CD4-positive, alpha-beta T cell treated with Interleukin-4 for 4 hours (primary cell): ENCODE measurements around the gene SSR4.
A peak's percentile ranks its signal among the peaks of the same experiment; 100 is the strongest.
"Not testable (repeated sequence)": the region's sequence is repeated elsewhere in the genome, so short reads cannot be mapped to it uniquely, and the experiment has no call there.

Experiments used
- DNase-seq: peaks from one replicate; pipeline ENCODE4 v3.0.0-alpha.2; 2020

The SSR4 gene

DNA sequence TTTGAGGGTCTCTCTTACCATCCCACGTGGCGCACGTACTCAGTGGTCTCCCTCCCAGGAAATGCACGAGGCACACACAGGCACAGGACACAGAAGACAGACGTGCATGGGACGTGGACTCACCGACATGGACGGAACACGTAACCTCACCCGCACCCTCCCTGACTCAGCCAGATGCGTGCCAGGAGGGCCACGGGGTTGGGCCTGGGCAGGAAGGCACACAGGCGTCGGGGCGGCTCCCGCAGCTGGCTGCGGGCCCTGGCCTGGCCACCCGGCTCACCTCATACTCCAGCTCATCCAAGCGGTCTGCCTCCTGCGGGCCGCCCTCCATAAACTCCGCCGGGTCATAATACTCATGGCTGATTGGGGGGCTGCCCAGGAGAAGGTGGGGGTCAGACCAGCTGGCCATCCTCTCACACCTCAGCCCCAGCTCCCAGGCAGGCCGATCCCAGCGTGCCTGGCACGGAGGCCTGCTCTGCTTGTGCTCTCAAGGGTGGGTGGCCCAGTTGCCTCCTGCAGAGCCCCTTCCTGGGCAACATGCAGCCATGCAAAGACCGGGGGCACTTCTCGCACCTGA is 12.6 kb downstream of the SSR4 start:
- no peak for DNase-seq

DNA sequence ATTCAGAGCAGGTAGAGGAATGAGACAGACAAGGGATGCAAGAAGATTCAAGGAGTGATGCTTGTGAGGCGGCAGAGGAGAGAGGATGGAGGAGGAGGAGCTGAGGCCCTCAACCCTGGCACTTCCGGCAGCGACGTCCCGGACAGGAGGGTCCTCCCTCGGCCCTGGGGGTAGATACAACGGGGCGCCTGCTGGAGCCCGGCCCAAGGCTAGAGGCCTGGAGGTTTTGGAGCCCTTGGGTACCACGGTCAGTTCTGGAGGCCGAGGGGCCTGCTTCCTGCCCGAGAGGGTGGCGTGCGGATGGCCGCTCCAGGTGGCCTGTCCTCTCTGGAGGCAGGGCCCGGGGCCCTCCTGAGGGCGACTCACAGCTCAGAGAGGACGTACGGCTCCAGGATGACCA is 13.5 kb downstream of the SSR4 start:
- DNase-seq: no peak

- no peak for DNase-seq
These were observed 17.8 kb downstream of the SSR4 start for GRCh38 chrX:153812220-153812619.

DNA sequence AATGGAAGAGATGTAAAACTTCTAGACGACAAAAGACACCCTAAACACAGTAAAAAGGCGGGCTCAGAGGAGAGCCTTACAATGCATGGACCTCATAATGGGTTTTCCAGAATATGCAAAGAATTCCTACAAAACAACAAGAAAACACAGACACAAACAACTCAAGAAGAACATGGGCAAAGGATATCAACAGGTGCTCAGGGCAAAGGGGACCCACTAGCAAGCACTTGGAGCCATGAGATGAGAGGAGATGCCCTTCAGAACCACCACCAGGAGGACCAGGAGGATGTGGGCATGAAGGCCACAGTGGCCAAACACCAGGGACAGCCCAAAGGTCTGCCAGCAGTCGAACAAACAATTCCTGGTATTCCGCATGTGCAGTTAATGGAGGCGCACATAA is 18.7 kb downstream of the SSR4 start:
- no peak for DNase-seq

DNA sequence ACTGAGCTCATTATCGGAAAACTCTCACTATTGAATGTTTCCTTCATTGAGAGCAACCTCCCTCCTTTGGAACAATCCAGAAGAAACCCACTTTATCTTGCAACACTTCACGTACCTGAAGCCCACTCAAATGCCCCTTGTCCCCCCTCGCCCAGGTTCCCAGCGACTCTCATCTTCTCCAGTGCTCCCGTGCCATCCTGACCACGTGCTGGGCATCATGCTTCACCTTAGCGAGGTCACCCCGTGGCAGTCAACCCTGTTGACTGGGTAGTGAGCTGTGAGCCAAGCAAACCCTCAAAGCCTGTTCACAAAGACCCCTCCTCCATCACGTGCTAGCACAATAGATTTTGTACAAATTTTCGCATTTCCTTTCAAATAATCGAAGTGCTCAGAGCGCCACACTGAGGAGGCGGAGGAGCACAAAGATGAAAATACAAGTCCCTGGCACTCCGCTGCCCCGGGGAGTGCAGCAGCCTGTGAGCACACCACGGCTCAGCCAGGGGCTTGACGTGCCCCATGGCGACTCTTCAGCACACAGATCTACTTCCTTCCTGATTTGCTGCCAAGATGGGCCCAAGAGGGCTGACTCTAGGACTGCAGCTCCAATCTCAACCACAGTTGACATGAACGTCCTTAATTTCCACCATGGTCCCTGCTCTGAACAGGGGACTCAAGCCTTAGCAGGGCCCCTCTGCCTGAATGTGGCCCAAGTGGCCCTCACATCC is 20.3 kb downstream of the SSR4 start:
- no peak for DNase-seq

- DNase-seq: peak; percentile 13
These were observed 22.6 kb downstream of the SSR4 start for GRCh38 chrX:153816831-153817690.

DNA sequence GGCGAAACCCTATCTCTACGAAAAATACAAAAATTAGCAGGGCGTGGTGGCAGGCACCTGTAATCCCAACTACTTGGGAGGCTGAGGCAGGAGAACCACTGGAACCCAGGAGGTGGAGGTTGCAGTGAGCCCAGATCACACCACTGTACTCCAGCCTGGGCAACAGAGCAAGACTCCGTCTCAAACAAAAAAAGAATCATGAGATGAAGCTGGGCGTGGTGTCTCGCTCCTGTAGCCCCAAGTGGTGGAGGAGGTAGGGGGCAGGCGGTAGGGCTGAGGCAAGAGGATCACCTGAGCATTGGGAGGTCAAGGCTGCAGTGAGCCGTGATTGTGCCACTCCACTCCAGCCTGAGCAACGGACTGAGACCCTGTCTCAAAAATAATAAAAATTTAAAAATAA is 23.6 kb downstream of the SSR4 start:
- not testable (repeated sequence) for DNase-seq

- peak; percentile 14 for DNase-seq
These were observed 24.3 kb downstream of the SSR4 start for GRCh38 chrX:153818571-153819383.

- DNase-seq: no peak
These were observed 25.0 kb downstream of the SSR4 start for GRCh38 chrX:153819384-153820040.

GRCh38 chrX:153820601-153821000 is 26.1 kb downstream of the SSR4 start:
- DNase-seq: no peak

DNA sequence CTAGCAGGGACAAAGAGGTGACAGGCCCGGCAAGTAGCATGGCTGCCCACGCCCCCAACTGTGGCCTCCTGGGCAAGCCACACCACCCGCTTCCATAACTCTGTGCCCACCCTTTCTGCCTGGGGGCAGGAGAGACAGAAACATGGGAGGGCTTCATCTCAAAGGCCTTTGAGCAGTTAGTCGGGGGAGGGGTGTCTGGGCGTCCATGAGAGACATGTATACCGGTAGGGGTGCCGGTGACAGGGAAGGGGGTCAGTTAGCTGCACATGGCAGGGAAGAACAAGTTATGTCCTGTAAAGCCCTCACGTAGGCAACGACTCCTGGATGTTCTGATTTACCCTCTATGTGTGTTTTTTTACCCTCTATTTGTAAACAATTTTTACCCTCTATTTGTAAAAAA is 26.6 kb downstream of the SSR4 start:
- DNase-seq: no peak

GRCh38 chrX:153824348-153824747 is 29.9 kb downstream of the SSR4 start:
- DNase-seq: no peak

GRCh38 chrX:153825042-153825441 is 30.6 kb downstream of the SSR4 start:
- DNase-seq: no peak

- no peak for DNase-seq
These were observed 32.5 kb downstream of the SSR4 start for GRCh38 chrX:153827016-153827415.

GRCh38 chrX:153827903-153828302 is 33.4 kb downstream of the SSR4 start:
- DNase-seq: no peak

DNA sequence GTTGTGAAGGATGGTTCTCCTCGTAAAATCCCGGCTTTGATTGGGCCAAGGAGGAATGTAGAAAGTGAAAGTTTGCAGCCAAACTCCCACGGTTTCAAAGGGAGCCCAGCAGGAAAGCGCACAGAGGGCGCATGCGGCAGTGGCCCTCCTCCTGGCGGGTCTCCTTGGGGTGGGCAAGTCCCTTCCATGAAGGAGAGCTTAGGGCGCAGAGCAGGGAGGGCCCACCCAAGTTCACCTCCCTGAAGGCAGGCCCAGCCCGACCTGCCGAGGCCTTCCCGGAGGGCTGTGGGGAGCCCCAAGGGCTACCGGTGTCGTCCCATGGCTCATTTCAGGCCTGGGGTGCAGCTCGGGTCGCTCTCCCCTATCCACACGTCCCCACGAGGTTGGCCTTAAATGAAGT is 33.8 kb downstream of the SSR4 start:
- DNase-seq: no peak

GRCh38 chrX:153828723-153829548 is 34.5 kb downstream of the SSR4 start:
- no peak for DNase-seq

DNA sequence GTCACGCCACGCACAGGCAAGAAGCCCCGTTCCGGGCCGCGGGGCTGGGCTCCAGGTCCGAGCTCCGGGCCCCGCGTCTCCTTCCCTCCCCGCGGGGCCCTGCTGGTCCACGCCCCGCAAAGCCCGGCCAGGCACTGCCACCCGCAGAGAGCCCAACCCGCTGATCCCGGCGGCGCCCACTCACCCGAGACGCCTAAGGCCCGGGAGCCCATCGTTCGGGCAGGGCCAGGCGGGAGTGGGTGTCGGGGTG is 35.0 kb downstream of the SSR4 start:
- DNase-seq: no peak

GRCh38 chrX:153829799-153830639 is 35.6 kb downstream of the SSR4 start, which contains the start of gene PDZD4:
PDZD4 (minus strand) TSS chrX:153830544; CDS start chrX:153830298, 246 bp downstream.
- DNase-seq: no peak

- DNase-seq: no peak
These were observed 36.4 kb downstream of the SSR4 start for GRCh38 chrX:153830640-153831428.
